RCC 7860 (cell line): ENCODE data around the gene PKP4.

Experiments
- DNase-seq: peaks from one replicate; pipeline ENCODE4 v3.0.0-alpha.2; 2015; ENCODE audit warnings: low spot score
- FAIRE-seq: peaks from 2 replicates; lab custom pipeline; 2012; peaks lifted over from hg19 to GRCh38; lab: Jason Lieb, UNC

Gene PKP4

DNA sequence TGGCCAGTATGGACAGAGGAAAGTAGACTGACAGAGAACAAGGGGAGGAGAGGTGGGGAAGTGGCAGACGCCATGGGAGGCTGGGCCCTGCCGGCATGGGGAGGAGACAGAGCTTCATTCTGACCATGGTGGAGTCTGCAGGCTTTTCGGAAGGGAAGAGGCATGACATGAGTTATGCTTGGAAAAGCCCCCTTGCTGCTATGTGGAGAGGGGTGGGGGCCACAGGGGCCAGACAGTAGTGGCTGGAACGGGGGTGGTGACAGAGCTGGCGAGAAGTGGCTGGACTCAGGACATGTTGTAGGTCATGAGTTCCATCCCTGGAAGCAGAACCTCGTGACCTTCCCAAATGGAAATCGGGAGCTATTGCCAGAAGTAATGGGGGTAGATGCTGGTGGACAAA is 271.7 kb downstream of the PKP4 start:
- FAIRE-seq = no peak
- no peak for DNase-seq

DNA sequence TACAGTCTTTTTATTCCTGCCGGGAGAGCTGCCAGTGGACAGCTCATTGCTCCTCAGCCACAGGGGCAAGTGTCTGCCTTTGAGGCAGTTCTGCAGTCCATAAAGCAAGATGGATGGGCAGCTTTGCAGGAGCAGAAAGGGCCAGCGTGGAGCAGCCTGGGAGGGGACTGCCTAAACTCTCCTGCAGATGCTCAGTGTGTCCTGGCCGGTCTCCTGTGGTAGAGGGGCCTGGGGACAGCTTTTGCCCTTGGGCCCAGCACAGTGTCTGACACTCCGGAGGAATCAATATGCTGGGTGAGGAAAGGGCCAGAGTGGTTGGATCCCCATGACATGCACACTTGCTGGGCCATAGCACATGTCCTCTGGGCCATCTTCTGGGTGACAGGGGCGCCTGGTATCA is 272.7 kb downstream of the PKP4 start:
- DNase-seq (no peak), FAIRE-seq (no peak)

DNA sequence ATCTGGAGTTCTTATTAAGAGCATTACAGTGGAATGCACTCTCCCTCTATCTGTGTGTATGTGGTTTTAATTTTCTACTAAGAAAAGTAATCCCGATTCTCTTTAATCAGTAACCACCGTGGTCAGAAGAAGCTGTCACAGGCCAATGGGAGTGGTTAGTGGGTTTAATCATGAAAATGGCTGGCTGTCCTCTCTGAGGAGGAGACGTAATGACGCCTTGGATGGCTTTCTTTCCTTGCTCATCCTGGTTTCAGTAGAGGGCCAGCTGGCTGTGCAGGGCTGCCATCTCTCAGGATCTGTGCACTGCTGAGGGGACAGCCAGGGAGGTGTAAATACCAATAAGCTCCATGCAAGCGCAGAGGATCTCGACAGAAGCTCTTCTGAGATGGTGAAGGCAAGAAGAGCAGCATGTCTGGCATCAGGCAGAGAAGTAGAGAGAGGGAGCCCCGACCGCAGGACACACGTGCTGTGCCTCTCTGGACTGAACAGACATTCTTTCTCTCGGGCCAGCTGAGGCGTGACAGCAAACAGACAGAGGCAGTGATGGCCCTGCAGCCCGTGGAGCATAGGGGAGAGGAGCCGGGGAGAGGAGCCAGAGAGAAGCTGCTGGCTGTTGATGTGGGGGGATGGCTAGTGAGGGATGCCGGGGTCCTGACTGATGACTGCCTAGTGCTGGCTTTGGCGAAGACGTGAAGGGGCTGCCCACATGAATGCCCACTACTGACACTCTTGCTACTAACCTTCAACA is 273.3 kb downstream of the PKP4 start:
- DNase-seq (peak; percentile 90), FAIRE-seq (peak; percentile 96)

GRCh38 chr2:158730621-158731140 is 273.9 kb downstream of the PKP4 start:
- DNase-seq = peak; percentile 31
- FAIRE-seq = no peak

GRCh38 chr2:158731386-158731785 is 274.6 kb downstream of the PKP4 start:
- no peak for DNase-seq
- FAIRE-seq = no peak
